GM13977 (cell line): Measurements from ENCODE around the gene ASB1.

Source experiments
- DNase-seq: peaks from one replicate; pipeline ENCODE4 v3.0.0; 2012; ENCODE audit warnings: low spot score
- CTCF ChIP-seq: IDR thresholded peaks from 2 replicates; pipeline ENCODE4 v1.5.1; 2012; ENCODE audit warnings: mild to moderate bottlenecking, control low read depth; ENCODE audit not compliant: insufficient read depth; ENCODE audit errors: extremely low read depth, missing control alignments
- in situ Hi-C: fragments of 300-500 bp; cut with MboI; formaldehyde crosslinking; loops from one replicate; pipeline ENCODE4 v1.12.0; 2022; ENCODE audit warnings: low sequenced_read_pairs, low pct_unique_long_range_greater_than_20kb, mixed read lengths, inconsistent platforms; ENCODE audit not compliant: unreplicated experiment

ASB1 gene

GRCh38 chr2:238444242-238444641, 17.5 kb downstream of the ASB1 start:
- in situ Hi-C loops: no loop called here
- no peak for DNase-seq
- no peak for TF ChIP-seq CTCF

GRCh38 chr2:238445409-238446190, 18.9 kb downstream of the ASB1 start:
- no peak for TF ChIP-seq CTCF
- in situ Hi-C loops: no loop called here
- DNase-seq: no peak

- no peak for DNase-seq
- TF ChIP-seq CTCF: no peak
- in situ Hi-C loops: no loop called here
Measured at GRCh38 chr2:238446371-238446770, 19.6 kb downstream of the ASB1 start.

GRCh38 chr2:238448031-238448955, 21.6 kb downstream of the ASB1 start:
- TF ChIP-seq CTCF: no peak
- no peak for DNase-seq
- in situ Hi-C loops: no loop called here

- DNase-seq: no peak
- no peak for TF ChIP-seq CTCF
- in situ Hi-C loops: no loop called here
Measured at GRCh38 chr2:238449241-238449640, 22.5 kb downstream of the ASB1 start.

- TF ChIP-seq CTCF: no peak
- no peak for DNase-seq
- in situ Hi-C loops: no loop called here
Measured at GRCh38 chr2:238449909-238450417, 23.2 kb downstream of the ASB1 start.
